Vagina (tissue), 2 donors: ENCODE results near the gene PSG4.
"Not testable (repeated sequence)": the region's sequence is repeated elsewhere in the genome, so short reads cannot be mapped to it uniquely, and the experiment has no call there.

ENCODE experiments used
- CTCF ChIP-seq, 3 experiments: fragments of 450-650 bp in 2 of 3; fragments of 200-600 bp in 1 of 3; sonication (generic) in 1 of 3; IDR thresholded peaks; one replicate each; pipeline ENCODE4 v1.5.1; 2017 to 2019; ENCODE audit warnings: antibody characterized with exemption in 3 of 3, mild to moderate bottlenecking in 2 of 3, moderate library complexity in 2 of 3
- POLR2AphosphoS5 ChIP-seq, 2 donors: sonication (generic); formaldehyde crosslinking; IDR thresholded peaks; one replicate each; pipeline ENCODE4 v1.9.0; 2017; ENCODE audit warnings: antibody characterized with exemption in 2 of 2, mild to moderate bottlenecking in 2 of 2, low read depth in 1 of 2; ENCODE audit not compliant: insufficient read depth in 1 of 2

- TF ChIP-seq CTCF (IDR thresholded peaks at IDR 0.05); POLR2AphosphoS5 (IDR thresholded peaks at IDR 0.05; ENCODE audit: insufficient read depth in 1 of 2, low read depth in 1 of 2): not testable (repeated sequence)
These were observed 25.8 kb downstream of the PSG4 start for GRCh38 chr19:43179569-43180147.
